GM18526 (cell line): ENCODE data around the gene ARHGAP22.

Experiments used
- POLR2A ChIP-seq: IDR thresholded peaks from 3 replicates; pipeline ENCODE4 v1.6.1; 2011; ENCODE audit not compliant: insufficient read length; ENCODE audit errors: extremely low read depth

ARHGAP22 gene

GRCh38 chr10:48491392-48492139 is 113.3 kb downstream of the ARHGAP22 start:
- no peak for TF ChIP-seq POLR2A

DNA sequence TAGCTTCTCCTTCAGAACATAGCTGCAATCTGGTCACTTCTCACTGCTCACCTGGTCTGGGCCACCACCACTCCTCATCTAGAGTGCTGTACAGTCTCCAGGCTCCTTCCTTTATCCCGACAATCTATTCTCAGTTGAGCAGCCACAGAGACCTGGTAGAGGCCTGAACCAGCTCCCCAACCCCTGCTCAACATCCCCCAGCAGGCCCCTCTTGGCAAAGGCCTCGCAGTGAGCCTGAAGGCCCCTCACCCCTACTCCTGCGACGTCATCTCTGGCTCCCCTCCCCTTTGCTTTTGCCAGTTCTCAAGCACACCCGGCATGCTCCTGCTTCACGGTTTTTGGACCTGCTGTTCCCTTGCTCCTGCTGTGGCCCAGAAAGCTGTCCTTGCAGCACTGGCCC is 113.9 kb downstream of the ARHGAP22 start:
- TF ChIP-seq POLR2A: no peak

DNA sequence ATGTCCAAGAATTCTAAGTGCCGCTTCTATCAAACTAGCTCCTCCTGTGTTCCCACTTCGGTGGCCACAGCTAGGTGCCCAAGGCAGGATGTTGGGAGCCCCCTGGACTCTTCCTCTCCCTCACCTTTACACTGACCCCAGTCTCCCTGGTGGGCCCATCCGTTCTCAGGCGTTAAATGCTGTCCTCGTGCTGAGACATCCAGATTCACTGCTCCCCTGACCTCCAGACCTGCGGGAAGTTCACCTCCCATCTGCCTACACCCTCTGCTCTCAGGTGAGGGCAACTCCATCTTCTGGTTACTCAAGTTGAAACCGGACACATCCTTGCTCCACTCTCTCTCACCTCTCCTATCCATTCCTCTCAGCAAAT is 114.3 kb downstream of the ARHGAP22 start:
- no peak for TF ChIP-seq POLR2A

GRCh38 chr10:48489099-48489498 is 115.8 kb downstream of the ARHGAP22 start:
- TF ChIP-seq POLR2A: no peak

- no peak for TF ChIP-seq POLR2A
Observed at GRCh38 chr10:48487244-48487643, 117.6 kb downstream of the ARHGAP22 start.

GRCh38 chr10:48485711-48486110 is 119.2 kb downstream of the ARHGAP22 start:
- no peak for TF ChIP-seq POLR2A

GRCh38 chr10:48484911-48485310 is 120.0 kb downstream of the ARHGAP22 start:
- TF ChIP-seq POLR2A: no peak

- no peak for TF ChIP-seq POLR2A
Observed at GRCh38 chr10:48482207-48482606, 122.7 kb downstream of the ARHGAP22 start.

- no peak for TF ChIP-seq POLR2A
Observed at GRCh38 chr10:48481385-48481784, 123.5 kb downstream of the ARHGAP22 start.

- TF ChIP-seq POLR2A: no peak
Observed at GRCh38 chr10:48480397-48481374, 124.2 kb downstream of the ARHGAP22 start.

- no peak for TF ChIP-seq POLR2A
Observed at GRCh38 chr10:48478980-48479811, 125.7 kb downstream of the ARHGAP22 start.

DNA sequence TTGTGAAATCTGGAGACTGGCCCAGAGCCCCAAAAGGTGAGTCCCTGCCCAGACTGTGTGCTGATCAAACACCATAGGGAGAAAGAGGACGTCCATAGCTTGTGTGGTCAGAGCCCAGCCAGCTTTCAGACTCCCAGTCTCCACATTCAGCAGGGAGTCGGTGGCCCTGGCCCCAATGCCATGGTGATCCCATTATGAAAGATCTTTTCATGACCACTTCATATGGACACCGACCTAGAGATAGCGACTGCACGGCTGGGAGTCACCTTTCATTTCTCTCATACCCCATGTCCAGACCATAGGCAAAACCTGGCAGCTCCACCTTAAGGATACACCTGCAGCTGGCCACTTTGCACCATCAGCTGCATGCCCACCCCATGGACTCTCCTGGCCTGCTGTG is 126.4 kb downstream of the ARHGAP22 start:
- TF ChIP-seq POLR2A: no peak

GRCh38 chr10:48477616-48478015 is 127.3 kb downstream of the ARHGAP22 start:
- TF ChIP-seq POLR2A: no peak

DNA sequence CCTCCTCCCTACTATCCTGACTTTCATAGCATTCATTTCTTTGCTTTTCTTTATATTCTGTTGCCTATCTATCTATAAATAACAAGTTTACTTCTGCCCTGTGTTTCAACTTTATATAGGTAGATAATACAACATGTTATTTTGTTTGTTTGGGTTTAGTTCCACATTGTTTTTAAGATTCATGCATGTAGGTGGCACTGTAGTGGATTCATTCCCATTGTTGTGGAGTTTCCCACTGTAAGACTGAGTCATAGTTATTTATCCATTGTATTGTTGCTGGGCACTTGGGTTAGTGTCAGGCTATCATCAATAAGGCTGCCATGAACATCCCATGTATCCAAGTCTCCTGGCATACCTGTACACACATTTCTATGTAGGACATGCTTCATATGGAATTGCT is 127.7 kb downstream of the ARHGAP22 start:
- no peak for TF ChIP-seq POLR2A

DNA sequence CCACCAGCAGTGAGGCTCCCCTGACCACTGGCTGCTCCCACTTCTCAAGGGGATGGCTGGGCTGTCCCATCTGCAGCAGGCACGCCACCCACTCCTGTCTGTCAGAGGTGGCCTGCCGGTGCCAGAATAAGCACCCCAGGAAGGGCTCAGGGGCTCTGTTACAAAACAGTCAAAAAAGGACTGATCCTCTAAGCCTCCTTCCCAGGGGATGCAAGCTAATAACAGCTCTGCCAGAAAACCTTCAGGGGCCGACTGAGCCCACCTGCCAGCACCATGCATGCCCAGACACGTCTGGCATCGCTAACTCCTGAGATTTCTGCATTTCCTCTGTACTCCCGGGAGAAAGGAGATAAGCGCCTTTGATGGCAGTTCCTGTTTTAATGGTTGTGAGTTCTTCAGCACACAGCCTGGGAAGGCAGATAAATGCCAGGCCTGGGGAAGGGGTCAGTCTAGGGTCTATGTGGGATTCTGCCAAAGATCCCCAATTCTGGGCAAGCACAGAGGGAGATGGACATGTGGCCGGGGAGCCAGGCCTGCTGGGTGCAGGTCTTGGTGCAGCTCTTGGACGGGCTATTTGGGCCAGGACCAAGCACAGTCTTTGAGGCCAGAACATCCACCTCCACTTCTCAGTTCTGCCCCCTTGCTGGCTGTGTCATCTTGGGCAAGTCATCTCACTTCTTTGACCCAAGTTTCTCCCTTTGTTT is 128.4 kb downstream of the ARHGAP22 start:
- no peak for TF ChIP-seq POLR2A
